Stimulated activated CD4-positive, alpha-beta T cell treated with anti-CD3 and anti-CD28 coated beads, TNF-alpha, amount 100 ng/mL, for 1 hour (primary cell): ENCODE data around the gene CNKSR3.

Experiments
- DNase-seq, 3 donors: peaks; one replicate each; pipeline ENCODE4 v3.0.0-alpha.2; 2020; ENCODE audit warnings: low read depth in 3 of 3, low spot score in 1 of 3

The CNKSR3 gene

DNA sequence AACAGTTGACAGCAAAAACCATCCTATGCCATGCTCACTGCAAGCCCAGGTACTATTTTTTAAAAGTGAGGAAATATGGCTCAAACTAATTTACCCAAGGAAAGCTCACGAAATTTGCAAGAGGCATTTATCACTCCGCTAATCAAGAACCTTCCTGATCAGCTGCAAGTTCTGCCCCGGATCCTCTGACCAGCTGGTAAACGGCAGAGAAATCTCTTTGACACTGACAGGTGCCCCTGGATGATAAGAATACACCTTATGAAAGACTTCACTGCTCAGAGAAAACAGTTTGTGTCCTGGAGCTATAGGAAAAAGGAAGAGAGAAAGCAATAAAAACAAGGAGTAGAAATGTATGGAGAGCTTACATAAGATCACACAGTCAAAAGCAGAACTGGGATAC is 6.4 kb downstream of the CNKSR3 start:
- no peak for DNase-seq

DNA sequence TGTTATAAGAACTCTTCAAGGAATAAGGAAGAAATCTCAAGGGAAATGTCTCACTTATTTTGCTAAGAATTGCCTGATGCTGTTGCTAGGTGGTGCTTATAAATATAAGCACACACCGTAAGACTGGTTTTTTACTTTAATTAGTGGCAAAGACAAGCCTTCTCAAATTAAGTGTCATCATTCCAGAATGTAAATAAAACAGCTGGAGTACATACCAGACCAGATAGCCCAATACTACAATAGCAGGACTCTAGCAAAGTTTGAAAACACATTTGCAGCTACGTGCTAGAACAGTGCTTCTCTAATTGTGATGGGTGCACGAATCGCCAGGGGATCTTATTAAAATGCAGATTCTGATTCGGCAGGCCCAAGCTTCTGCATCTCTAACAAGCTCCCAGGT is 6.8 kb downstream of the CNKSR3 start:
- no peak for DNase-seq

DNA sequence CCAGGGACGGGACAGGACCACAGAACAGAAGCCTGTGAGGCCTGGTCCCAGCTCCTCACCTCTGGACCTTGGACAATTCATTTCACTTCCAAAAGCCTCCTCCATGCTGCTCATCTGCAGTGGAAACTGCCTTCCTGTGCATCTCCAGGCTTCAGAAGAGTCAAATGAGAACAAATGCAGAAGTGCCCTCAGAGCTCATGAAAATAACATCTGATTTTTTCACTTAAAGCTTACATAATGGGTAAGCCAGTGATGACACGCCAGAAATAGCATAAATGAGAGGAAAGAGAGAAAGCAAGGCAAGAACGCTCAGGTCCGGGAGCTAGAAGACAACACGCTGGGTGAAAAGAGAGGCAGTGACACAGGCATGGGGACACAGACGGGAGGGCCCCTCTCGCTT is 7.9 kb downstream of the CNKSR3 start:
- DNase-seq, result no peak

DNA sequence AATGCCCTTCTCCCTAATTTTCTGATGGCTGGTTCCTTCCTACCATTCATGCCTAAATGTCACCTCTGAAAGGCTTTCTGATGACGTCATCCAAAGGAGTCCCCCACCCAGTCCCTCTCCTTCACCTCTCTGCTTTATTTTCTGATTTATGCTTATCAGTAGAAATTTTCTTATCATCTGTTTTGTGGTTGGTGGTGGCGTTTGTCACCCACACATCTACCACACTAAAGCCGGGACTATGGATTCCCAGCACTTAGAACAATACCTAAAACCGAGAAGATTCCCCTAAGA is 9.0 kb downstream of the CNKSR3 start:
- DNase-seq, result no peak

DNA sequence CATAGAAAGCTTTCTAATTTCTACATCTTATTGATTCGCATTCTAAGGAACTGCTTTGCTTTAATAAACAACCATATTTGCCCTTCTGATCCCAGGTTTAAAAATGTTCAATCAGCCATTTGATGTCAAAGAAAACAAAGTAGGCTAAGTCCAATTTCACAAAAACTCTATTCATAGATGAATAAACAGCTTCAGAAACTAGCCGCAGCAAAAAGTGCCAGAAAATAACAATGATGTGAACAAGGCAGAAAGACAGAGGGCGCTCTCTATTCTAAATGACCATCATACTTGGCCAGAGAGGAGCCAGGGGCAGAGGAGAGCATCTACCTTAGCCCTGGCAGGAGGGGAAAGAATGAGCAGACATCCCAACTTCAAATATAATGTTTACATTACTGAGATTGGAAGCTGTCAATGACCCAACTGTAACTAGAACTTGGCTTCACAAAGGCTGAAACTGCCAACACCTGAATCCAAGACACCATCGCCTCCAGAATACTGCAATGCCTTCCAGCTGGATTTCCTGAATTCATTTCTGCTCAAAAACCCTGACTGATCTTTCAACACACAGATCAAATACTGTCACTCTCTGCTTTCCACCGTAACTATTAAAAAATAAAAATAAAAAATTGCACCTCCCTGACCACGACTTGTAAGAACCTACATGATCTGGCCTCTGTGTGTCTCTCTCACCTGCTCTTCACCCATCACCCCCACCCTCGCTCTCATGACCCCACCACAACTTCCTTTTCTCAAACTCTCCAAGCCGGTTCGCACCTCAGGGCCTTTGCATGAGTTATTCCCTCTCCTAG is 9.5 kb downstream of the CNKSR3 start:
- DNase-seq, result no peak

DNA sequence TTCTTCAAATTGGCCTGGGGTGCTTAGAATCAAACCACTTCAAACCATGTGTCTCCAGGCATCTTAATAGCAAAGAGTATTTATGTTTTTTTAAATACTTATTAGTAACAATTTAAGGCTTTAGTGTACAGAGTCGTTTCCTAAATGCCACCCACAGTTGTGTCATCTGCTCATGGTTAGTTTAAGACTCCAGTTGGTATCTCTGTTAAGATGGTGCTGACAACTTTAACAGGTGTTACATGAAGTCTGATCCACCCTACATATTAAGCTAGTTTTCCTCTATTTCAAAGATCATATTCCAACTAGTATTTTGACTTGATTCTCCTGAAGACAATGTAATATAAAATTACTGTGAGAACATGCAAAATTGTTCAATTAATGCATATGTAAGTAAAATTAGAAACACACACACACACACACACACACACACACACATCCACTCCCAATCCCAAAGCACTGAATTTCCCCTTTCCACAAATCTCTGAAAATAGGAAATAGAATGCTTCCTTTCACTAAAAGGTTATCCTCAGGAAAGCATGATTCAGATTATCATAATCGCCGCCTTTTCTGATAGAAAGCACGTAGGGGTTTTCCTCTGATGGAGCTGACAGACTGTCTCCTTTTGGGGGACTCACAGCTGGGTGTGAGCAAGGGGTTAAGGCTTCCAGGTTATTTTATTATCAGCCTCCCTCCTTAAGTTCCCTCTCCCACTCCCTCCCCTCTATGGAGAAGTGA is 10.5 kb downstream of the CNKSR3 start:
- DNase-seq, result no peak

DNA sequence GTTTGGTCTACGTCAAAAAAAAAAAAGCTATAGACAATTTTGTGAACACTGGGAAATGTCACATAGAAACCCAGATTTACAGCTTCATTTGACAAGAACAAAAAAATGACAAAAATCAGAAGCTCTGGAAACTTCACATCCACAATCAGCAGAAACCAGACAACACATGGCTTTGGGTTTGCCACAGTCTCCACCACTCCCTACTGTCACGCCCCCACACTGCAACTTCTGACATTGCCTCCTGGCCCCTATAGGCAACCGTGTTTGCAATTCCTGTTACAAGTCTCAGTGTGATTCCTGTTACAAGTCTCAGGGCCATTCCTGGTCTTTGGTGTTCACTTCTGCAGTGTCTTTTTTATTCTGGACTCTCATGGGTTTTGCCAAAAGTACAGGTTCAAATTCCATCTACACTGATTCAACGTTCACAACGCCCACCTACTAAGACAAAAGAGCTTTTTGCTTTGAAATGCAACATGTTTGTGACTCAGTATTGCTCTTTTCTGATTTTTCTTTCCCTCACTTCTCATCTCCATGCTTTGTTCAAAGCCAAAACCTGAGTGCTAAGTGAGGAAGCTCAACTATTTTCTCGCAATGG is 12.0 kb downstream of the CNKSR3 start:
- no peak for DNase-seq

DNA sequence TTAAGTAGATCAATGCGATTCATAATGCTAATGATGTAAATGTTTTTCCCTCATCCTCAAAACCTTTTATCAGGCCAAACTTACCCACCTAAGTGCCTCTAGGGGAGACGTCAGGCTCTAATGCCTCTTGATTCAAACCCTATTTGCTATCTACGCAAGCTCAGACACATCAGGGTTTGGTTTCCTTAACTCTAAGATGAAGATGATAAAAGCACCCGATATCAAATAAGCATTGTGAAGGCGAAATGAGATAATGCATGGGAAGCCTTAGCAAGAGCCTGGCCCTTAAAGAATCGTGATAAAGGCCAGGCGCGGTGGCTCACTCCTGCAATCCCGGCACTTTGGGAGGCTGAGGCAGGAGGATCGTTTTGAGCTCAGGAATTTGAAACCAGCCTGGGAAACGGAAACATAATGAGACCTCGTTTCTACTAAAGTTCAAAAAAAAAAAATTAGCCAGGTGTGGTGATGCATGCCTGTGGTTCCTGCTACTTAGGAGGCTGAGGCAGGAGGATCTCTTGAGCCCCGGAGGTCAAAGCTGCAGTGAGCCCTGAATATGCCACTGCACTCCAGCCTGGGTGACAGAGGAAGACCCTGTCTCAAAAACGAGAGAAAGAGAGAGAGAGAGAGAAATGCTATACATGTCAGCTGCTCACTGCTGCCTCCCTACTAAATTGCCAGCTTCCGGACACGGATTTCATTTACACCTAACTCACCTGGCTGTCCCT is 13.5 kb downstream of the CNKSR3 start:
- no peak for DNase-seq

DNA sequence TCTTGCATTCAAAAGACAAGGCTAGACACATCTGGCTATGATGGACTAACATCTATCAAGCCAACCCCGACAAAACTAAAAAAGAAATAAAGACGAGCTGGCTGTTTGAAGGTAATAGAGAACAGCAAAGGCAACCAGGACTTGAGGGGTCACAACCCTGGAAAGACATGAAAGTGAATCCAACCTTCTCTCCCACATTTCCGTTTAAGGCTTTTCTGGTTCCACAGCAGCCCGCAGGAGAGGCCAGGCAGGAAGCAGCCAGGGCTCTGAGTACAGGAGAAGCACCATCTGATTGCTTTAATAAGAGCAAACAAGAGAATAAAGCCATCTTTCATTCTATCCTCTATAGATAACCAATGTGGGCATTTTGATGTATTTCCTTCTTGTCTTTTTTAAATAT is 14.3 kb downstream of the CNKSR3 start:
- DNase-seq, result no peak

DNA sequence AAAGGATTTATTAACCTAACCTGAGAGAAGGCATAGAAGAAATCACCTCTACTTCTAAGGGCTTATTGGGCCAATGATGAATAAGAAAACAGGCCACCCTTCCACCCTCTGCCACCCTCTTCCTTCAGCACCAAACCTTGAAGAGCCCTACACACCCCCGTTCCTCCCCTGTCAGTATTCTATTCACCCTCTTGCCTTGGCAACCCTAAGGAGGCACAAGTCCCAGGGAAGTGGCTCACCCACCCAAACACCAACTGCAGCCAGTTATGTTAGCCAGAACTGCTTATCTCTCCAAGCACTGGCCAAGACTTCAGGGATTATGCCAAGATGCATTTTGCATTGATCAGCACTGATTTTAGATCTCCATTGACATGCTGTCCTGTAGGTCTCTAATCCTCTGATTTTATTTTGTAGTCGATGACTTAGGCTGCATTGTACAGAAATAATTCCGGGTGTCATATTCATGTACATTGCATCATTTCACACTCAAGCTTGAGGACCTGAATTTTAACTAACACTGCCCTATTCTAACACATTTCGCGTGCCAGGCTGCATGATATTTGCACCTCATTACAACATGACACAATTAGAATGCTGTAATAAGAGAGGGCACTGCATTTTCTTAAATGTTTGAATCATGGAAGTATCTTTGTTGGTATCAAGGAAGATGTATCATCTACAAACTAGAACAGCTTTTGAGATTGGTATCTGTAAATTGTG is 15.7 kb downstream of the CNKSR3 start:
- DNase-seq, result no peak

DNA sequence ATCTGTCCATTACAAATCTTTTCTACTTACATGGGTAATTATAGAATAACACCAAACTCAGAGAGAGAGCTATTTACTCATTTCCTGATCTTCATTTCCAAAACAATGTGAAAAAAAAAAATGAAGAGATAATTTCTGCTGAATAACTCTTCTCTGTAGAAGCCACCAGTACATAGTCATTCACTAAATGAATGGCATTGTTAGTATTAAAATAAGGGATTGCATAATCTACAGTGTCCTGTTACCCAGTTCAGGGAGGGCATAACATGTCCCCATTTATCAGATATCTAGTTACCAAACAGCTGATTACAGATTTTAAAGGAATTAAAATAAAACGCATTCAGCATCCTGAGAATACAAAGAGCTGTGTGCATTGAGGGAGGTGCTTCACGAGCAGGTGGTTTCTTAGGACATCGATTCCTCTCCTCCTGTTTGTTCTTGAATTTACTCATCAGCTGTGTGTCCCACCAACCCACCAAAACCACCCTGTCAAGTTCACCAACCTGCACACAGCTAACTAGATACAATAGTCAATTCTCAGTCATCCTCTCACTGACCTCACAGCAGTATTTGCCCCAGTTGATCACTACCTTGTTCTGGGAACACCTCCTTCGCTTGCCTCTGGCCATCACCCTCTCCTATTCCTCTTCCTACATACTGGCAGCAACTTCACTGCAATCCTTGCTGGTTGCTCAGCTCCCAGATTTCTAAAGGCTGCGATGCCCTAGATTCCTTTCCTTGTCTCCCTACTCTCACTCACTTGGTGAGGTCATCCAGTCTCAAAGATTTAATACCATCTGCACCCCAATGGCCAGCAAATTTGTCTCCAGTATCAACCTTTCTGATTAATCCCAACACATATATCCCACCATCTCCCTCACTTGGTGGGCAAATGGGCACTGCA is 18.7 kb downstream of the CNKSR3 start:
- DNase-seq, result no peak

DNA sequence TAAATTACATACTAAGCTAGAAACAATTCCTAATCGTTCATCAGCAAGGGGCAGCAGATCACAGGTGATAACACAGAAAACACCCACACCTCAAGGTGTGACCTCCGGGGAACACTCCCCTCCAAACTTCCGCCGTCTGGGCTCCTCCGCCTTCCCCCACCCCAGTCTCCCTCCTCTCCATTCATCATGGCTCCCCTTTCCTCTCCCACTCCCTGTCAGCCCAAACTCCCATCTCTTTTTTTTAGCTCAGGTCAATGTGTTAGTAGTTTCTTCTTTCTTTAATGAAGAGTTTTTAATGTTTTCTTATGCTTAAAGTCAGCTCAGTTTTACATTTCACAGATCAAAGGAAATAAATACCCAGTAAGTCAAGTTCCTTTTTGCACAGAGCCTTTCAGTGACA is 20.7 kb downstream of the CNKSR3 start:
- no peak for DNase-seq

DNA sequence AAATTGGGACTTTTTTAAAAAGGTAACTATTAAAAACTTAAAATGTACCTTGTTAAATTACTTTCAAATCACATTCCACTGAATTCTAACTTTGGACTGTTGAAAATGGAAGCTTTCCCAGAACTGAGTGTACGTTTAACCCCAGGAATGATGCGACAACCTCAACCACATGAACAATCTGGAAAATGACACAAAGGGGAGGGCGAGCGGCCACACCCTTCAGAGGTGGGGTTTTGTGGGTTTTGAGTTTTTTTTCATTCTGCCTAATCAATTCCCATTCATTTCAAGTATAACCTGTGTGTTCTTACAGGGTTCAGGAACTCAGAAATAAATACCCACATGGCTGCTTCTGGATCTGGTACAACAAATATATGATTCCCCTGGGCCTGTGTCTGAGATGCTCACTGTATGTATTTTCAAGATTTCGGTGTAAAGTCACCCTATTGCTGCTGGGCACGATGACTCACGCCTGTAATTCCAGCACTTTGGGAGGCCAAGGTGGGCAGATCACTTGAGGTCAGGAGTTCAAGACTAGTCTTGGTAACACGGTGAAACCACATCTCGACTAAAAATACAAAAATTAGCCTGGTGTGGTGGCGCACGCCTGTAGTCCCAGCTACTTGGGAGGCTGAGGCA is 21.6 kb downstream of the CNKSR3 start:
- DNase-seq, result no peak

DNA sequence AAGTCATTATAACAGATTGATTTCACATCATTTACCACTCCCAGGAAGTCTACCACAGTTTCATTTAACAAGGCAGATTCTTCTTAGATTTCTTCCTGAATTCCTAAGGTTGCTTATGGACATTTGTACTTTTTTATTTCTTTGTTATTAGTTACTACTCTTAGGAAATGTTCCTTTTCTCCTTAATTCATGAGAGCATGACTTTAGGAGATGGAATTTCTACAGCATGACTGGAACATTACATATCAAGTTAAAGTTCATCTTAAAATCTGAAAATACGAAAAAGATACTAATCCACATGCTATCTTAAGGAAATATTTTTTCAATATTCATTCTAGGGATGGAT is 22.3 kb downstream of the CNKSR3 start:
- DNase-seq, result no peak

DNA sequence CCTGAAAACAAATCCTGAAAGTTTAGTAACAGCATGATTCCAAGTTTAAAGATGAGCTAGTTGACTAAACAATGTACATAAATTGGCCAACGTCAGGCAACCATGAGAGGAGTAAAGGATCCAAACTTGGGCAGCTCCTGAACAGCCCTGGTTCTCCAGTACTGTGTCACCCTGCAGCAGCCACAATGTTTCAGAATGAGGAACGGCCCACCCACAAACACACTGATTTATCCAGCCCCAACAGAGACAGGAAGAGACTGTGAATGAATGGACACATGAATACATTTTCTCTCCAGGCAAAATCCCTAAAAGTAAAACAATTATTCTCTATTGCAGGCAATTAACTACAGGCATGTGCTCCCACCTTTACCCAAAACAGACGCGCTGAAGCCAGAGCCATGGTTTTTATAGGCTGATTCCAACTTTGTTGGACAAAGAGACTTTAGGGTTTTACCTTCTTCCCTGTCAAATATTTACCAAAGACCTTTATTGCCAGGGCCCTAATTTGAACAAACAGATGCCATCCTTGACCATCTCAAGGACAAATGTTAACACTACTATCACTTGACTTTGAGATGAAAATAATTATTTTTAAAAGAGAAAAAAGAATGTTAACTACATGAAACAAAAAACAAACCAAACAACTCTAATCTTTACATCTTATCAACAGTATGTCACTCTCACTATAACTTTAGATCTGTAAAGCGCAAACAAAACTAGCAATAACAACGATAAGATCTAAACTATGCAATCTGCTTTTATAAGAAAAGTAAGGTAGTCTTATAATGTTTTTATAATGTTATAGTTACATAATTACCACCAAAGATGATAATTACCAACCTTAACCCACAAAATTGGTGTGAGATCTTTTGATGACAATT is 22.9 kb downstream of the CNKSR3 start:
- no peak for DNase-seq

DNA sequence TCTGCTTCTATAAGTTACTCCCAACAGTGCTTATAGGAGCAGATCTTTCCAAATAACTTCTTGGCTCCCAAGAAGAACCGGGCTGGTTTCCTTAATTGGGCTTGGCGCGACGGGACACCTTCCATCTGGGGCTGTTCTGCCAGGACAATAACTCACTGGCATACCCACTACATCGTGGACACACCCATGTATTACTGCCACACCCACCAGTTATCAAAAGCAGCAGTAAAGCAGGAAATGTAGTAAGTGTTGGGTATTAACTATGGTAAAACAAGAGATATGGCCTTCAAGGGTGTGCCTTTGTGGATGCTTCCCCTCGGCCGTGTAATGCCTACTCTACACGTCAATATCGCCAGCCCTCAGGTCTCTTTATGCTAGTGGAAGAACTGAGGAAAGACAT is 24.7 kb downstream of the CNKSR3 start:
- DNase-seq, result no peak

DNA sequence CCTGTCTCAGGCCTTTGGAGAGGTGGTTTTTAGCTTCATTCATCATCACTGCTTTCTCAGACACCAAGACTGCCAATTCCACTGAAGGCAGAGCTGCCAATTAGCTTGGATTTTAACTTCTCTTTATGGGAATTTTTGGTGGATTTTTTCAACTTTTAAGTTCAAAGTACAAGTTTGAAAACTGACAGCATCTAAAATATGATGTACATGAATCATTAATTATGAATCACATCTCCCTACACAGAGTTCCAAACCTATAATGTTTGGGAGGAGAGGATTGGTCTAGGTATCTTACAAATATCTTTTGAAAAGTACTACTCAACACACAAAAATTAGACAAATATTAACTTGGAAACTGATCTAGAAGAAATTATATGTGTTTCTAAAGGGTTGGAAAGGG is 25.5 kb downstream of the CNKSR3 start:
- no peak for DNase-seq

DNA sequence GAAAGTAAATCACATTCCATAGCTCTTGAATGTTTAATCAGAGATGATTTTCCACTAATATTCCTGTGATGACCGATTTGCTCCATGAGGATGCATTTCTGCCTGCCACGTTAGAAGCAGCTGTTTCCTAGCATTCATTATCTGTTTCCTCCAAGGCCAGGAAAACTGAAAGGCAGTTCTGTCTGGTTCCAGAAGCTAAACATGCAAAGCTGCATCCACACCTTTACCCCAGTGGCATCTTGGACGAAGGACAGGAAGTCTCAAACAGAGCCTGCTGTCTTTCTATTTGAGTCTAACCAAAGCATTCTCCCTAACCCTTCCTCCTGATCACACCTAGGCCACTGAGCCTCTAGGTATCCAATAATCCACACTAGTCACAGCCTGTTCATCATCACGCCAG is 27.6 kb downstream of the CNKSR3 start:
- DNase-seq, result no peak

DNA sequence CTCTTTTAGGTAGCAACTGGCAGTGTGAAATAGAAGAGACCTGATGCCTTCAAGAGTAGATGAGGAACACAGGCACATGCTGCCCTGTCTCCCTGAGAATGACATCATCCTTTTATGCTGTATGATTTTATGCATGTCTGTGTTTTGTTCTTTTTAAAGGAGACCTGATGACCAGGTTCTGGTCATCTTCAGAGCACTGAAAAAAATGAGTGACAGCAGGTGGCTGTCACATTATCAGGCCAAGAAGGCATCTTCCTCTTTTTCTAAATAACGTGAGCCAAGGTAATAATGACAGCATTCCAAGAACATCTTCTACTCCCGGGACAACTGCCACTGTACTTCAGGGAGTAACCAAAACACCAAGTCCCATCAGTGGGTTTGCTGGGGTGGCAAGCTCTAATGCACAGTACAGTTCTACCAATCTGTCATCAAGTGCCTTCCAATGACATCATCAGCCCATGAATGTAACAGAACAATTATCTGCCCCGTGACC is 28.9 kb downstream of the CNKSR3 start:
- DNase-seq, result no peak
